SK-N-MC (cell line): ENCODE results near the gene TAF3.

Experiments
- EZH2 ChIP-seq: fragments of 200-600 bp; sonication (generic); IDR thresholded peaks from one replicate; pipeline ENCODE4 v1.6.1; 2017; ENCODE audit warnings: antibody characterized with exemption
- FOXP2 ChIP-seq: optimal IDR thresholded peaks from 2 replicates; pipeline ENCODE3; 2011; ENCODE audit warnings: mild to moderate bottlenecking, moderate library complexity; ENCODE audit not compliant: insufficient read depth; ENCODE audit errors: extremely low read length, control extremely low read depth
- POLR2AphosphoS5 ChIP-seq: IDR thresholded peaks from 2 replicates; pipeline ENCODE4 v1.6.1; 2012; ENCODE audit warnings: mild to moderate bottlenecking, low read depth, low read length, borderline replicate concordance

DNA sequence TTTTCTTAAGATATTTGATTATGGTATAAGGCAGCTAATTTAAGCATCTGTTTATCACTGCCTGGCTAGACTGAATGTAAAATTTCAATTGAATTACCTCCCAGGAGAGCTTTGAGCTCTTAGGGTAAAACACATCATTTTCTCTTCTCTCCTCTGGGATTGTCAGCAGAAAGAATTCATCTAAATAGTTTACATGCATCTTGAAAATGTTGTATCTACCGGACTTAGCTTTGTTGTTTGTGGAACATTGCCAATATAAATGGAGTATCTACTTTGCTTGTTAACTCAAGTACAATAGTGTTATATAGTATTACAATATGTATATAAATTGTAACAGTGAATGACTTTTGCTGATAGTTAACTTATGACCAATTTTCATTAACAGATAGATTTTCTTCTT lies 73.3 kb downstream of the TAF3 start:
- no peak for TF ChIP-seq EZH2
- no peak for TF ChIP-seq POLR2AphosphoS5
- no peak for TF ChIP-seq FOXP2
